HepG2 (cell line): ENCODE results near the gene KCNK2. TPM values are rescaled to one million over a fixed set of nuclear protein-coding genes. Genes with fewer than 3 reads are reported as not detected.

Experiments
- ATAC-seq: fragments of 200-7000 bp; cut with Tn5 transposase; 3 replicates; pipeline ENCODE4 v1.9.1; 2020; ENCODE audit warnings: mild to moderate bottlenecking, moderate library complexity
- BruUV-seq: library from RNA; stranded (reverse); fragments of 400-500 nt; replicated peaks from 2 replicates; lab custom pipeline; 2021; lab: Mats Ljungman, UMichigan
- CTCF ChIA-PET: fragments of 300-600 bp; formaldehyde crosslinking; extraction: SDS; loops from one replicate; lab custom pipeline; 2021; ENCODE audit warnings: low total read pairs, inconsistent platforms, low intra/inter-chr PET ratio; lab: Yijun Ruan, JAX
- POLR2A ChIA-PET: fragments of 350-600 bp; sonication (Branson Sonifier 250); formaldehyde crosslinking; loops from one replicate; lab custom pipeline; 2020; ENCODE audit warnings: antibody characterized with exemption, inconsistent platforms; lab: Yijun Ruan, JAX
- DNase-seq: peaks from one replicate; pipeline ENCODE4 v3.0.0-alpha.2; 2015; ENCODE audit warnings: low spot score
- FAIRE-seq: peaks from 3 replicates; lab custom pipeline; 2011; peaks lifted over from hg19 to GRCh38; lab: Jason Lieb, UNC
- H2AFZ ChIP-seq: one replicate; pipeline ENCODE4 v1.6.1; 2011; ENCODE audit warnings: low read length, inconsistent platforms
- H3K27ac ChIP-seq: fragments of 300-600 bp; 3 replicates; pipeline ENCODE4 v1.8.0; 2011; ENCODE audit warnings: mixed run types, mild to moderate bottlenecking, mixed read lengths, low read length, inconsistent platforms; ENCODE audit not compliant: insufficient read depth; ENCODE audit errors: extremely low read length
- H3K27me3 ChIP-seq, 2 experiments: fragments of 200-600 bp in 1 of 2; 2 replicates in 1 of 2; 3 replicates in 1 of 2; pipeline versions ENCODE4 v1.6.0 to v1.8.0; 2011; ENCODE audit warnings: low read length in 2 of 2, mild to moderate bottlenecking in 2 of 2, moderate library complexity in 2 of 2, inconsistent platforms in 1 of 2; ENCODE audit not compliant: insufficient read depth in 2 of 2, control insufficient read depth in 1 of 2
- H3K36me3 ChIP-seq, 2 experiments: fragments of 200-600 bp in 1 of 2; replicated peaks in 1 of 2; 2 replicates in 1 of 2; 3 replicates in 1 of 2; pipeline versions ENCODE4 v1.5.1 to v1.8.0; 2011; ENCODE audit warnings: low read length in 2 of 2, inconsistent platforms in 1 of 2; ENCODE audit not compliant: insufficient read depth in 2 of 2, control insufficient read depth in 1 of 2
- H3K4me1 ChIP-seq: 2 replicates; pipeline ENCODE4 v1.5.1; 2012; ENCODE audit warnings: low read length, inconsistent platforms; ENCODE audit not compliant: insufficient read depth
- H3K4me2 ChIP-seq: 2 replicates; pipeline ENCODE4 v1.6.0; 2011; ENCODE audit warnings: low read depth, low read length, inconsistent platforms
- H3K4me3 ChIP-seq, 3 experiments: fragments of 200-600 bp in 1 of 3; sonication (generic), shearing (Covaris generic) in 1 of 3; replicated peaks in 1 of 3; 2 replicates each; pipeline ENCODE4 v1.5.1; 2011 to 2016; ENCODE audit warnings: low read length in 3 of 3, inconsistent platforms in 2 of 3, low read depth in 2 of 3, mild to moderate bottlenecking in 2 of 3, control low read depth in 1 of 3, mixed read lengths in 1 of 3; ENCODE audit not compliant: insufficient read depth in 1 of 3
- H3K79me2 ChIP-seq: one replicate; pipeline ENCODE4 v1.6.1; 2011; ENCODE audit warnings: low read length, inconsistent platforms; ENCODE audit not compliant: insufficient read depth
- H3K9ac ChIP-seq: 2 replicates; pipeline ENCODE4 v1.6.0; 2011; ENCODE audit warnings: mild to moderate bottlenecking, low read depth, low read length, inconsistent platforms; ENCODE audit not compliant: insufficient read depth
- H3K9me3 ChIP-seq: 2 replicates; pipeline ENCODE4 v1.5.1; 2012; ENCODE audit warnings: mild to moderate bottlenecking, low read length
- H4K20me1 ChIP-seq: 2 replicates; pipeline ENCODE4 v1.6.0; 2011; ENCODE audit warnings: inconsistent platforms, mild to moderate bottlenecking, low read length, moderate library complexity; ENCODE audit not compliant: insufficient read depth
- CCDC6 ChIP-seq: sonication (generic); formaldehyde crosslinking; IDR thresholded peaks from 2 replicates; pipeline ENCODE4 v1.8.1; 2022; ENCODE audit warnings: mild to moderate bottlenecking, missing genetic modification reagents, moderate library complexity
- EZH2 ChIP-seq: conservative IDR thresholded peaks from 2 replicates; pipeline ENCODE4 v1.6.1; 2012; ENCODE audit warnings: mild to moderate bottlenecking, low read depth, low read length, moderate library complexity
- FOXK1 ChIP-seq: sonication (generic); formaldehyde crosslinking; IDR thresholded peaks from 2 replicates; pipeline ENCODE4 v1.4.0; 2020; ENCODE audit warnings: low read depth, missing genetic modification reagents, borderline replicate concordance
- HOXA5 ChIP-seq: sonication (generic); formaldehyde crosslinking; IDR thresholded peaks from 2 replicates; pipeline ENCODE4 v1.4.0; 2020; ENCODE audit warnings: missing genetic modification reagents
- NCOA1 ChIP-seq: sonication (generic); formaldehyde crosslinking; IDR thresholded peaks from 2 replicates; pipeline ENCODE4 v1.9.0; 2021; ENCODE audit warnings: missing genetic modification reagents
- SRY ChIP-seq: sonication (generic); formaldehyde crosslinking; IDR thresholded peaks from 2 replicates; pipeline ENCODE4 v1.8.0; 2022; ENCODE audit warnings: mild to moderate bottlenecking, missing genetic modification reagents
- TGIF2 ChIP-seq: IDR thresholded peaks from 2 replicates; pipeline ENCODE4 v1.6.1; 2016; ENCODE audit warnings: control low read depth, missing compliant biosample characterization
- THAP11 ChIP-seq: IDR thresholded peaks from 2 replicates; pipeline ENCODE4 v1.6.1; 2016; ENCODE audit warnings: missing biosample characterization, missing genetic modification reagents
- YEATS4 ChIP-seq: sonication (generic); formaldehyde crosslinking; IDR thresholded peaks from 2 replicates; pipeline ENCODE4 v1.4.0; 2020; ENCODE audit warnings: missing genetic modification reagents, borderline replicate concordance
- ZNF207 ChIP-seq: fragments of 450-650 bp; IDR thresholded peaks from 2 replicates; pipeline ENCODE4 v1.6.1; 2016; ENCODE audit warnings: antibody characterized with exemption, borderline replicate concordance
- ZNF251 ChIP-seq: sonication (generic); formaldehyde crosslinking; IDR thresholded peaks from 2 replicates; pipeline ENCODE4 v1.9.0; 2021; ENCODE audit warnings: mild to moderate bottlenecking, missing genetic modification reagents
- ZNF326 ChIP-seq: sonication (generic); formaldehyde crosslinking; IDR thresholded peaks from 2 replicates; pipeline ENCODE4 v1.4.0; 2020; ENCODE audit warnings: missing genetic modification reagents, borderline replicate concordance
- ZNF33A ChIP-seq: sonication (generic); formaldehyde crosslinking; IDR thresholded peaks from 2 replicates; pipeline ENCODE4 v1.5.1; 2020; ENCODE audit warnings: missing genetic modification reagents, mild to moderate bottlenecking, moderate library complexity, borderline replicate concordance
- ZNF790 ChIP-seq: sonication (generic); formaldehyde crosslinking; IDR thresholded peaks from 2 replicates; pipeline ENCODE4 v1.8.0; 2022; ENCODE audit warnings: missing genetic modification reagents, mild to moderate bottlenecking, borderline replicate concordance
- ZNF792 ChIP-seq: IDR thresholded peaks from 2 replicates; pipeline ENCODE4 v1.6.1; 2016
- ZXDC ChIP-seq: sonication (generic); formaldehyde crosslinking; IDR thresholded peaks from 2 replicates; pipeline ENCODE4 v1.5.0; 2020; ENCODE audit warnings: mild to moderate bottlenecking, missing genetic modification reagents
- WGBS: methylation state at CpG from one replicate; pipeline ENCODE4 v1.1.6; 2017; ENCODE audit warnings: low lambda C conversion rate; 5-methylcytosine and 5-hydroxymethylcytosine counted together
- in situ Hi-C: cut with HindIII; loops from 2 replicates; pipeline ENCODE4 v1.10.0; 2017; ENCODE audit warnings: low pct_unique_long_range_greater_than_20kb; ENCODE audit not compliant: extremely low pct_ligation_motif_present
- intact Hi-C: fragments of 100-400 bp; cut with micrococcal nuclease; formaldehyde crosslinking; loops from one replicate; pipeline ENCODE4 v1.10.0; 2022; ENCODE audit not compliant: unreplicated experiment
- polyA plus RNA-seq, 8 experiments: library from polyadenylated mRNA; depleted of rRNA in 3 of 8; stranded (reverse) in 7 of 8; unstranded in 1 of 8; fragments of >200 nt; fragmentation: Illumina TruSeq in 4 of 8; extraction: Trizol in 4 of 8; gene quantifications; 2 replicates each; pipeline versions ENCODE4 v1.2.1 to v1.2.3, GENCODE V29; 2011 to 2016; ENCODE audit warnings: low read depth in 4 of 8, missing spikeins in 1 of 8, mixed read lengths in 1 of 8; ENCODE audit not compliant: insufficient read depth in 1 of 8
- total RNA-seq, 5 experiments: library from RNA; depleted of rRNA; stranded (reverse); fragments of >200 nt; fragmentation: Illumina TruSeq; extraction: Trizol; gene quantifications; 2 replicates each; pipeline ENCODE4 v1.2.3, GENCODE V29; 2016; ENCODE audit warnings: low read depth in 1 of 5
- TF ChIP-seq, protein P1 (sequence below): IDR thresholded peaks from 2 replicates; pipeline ENCODE4 v1.6.1; 2018; ENCODE audit warnings: missing genetic modification reagents, mild to moderate bottlenecking, missing compliant biosample characterization

Gene KCNK2
- total and polyA plus RNA-seq, 2 of the 13 experiments (the other 11 are each of a cell fraction or from before 2014, with no cell fraction given): not detected

DNA sequence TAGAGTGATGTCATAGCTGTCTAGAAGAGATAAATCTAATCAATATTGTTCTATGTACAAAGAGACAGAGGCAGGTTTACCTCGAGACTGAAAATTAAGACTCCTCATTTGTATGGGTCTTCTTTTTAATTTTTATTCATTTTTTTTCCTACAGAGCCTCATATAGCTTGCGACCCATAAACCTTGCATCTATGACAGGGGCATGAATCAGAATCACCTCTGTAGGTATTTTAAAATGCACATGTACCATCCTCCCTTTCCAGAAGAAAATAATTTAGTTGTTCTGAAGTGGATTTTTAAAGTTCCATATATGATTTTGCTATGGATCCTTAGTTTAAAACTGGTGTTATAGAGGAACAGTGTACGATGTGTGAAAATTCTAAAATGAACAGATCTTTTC is 64.5 kb downstream of the KCNK2 start:
- POLR2A ChIA-PET: no interaction called here
- BruUV-seq: no TSS peak

GRCh38 chr1:215151841-215152549 is 69.5 kb downstream of the KCNK2 start:
- DNase-seq (no peak), ATAC-seq (no peak), FAIRE-seq (no peak)
- Histone ChIP-seq H3K9me3 (no peaks in the 10 kb centered on the region), H3K4me1 (no peaks in the 10 kb centered on the region), H3K79me2 (no peaks in the 10 kb centered on the region), H3K27me3 (no peaks in the 10 kb centered on the region), H3K27ac (no peak overlapping the region), H3K4me3 (no peak overlapping the region), H2AFZ (no peak overlapping the region), H3K36me3 (no peaks in the 10 kb centered on the region), H4K20me1 (no peaks in the 10 kb centered on the region), H3K4me2 (no peak overlapping the region), H3K9ac (no peak overlapping the region)
- POLR2A ChIA-PET: no interaction called here
- CTCF ChIA-PET: no interaction called here
- intact Hi-C loops: no loop called here
- WGBS: 2% methylated on average over 2 of the region's 2 CpGs
- no TSS peak for BruUV-seq
- in situ Hi-C loops: no loop called here
- TF ChIP-seq YEATS4 (CRISPR knock-in tag) (no peak), ZNF251 (CRISPR knock-in tag) (no peak), TGIF2 (CRISPR knock-in tag) (no peak), FOXK1 (CRISPR knock-in tag) (no peak), NCOA1 (no peak), ZNF33A (CRISPR knock-in tag) (no peak), ZXDC (CRISPR knock-in tag) (no peak), ZNF326 (CRISPR knock-in tag) (no peak), SRY (CRISPR knock-in tag) (no peak), EZH2 (no peak), THAP11 (no peak), ZNF790 (CRISPR knock-in tag) (no peak), ZNF792 (CRISPR knock-in tag) (no peak), ZNF207 (no peak)
- TF ChIP-seq, protein P1, sequence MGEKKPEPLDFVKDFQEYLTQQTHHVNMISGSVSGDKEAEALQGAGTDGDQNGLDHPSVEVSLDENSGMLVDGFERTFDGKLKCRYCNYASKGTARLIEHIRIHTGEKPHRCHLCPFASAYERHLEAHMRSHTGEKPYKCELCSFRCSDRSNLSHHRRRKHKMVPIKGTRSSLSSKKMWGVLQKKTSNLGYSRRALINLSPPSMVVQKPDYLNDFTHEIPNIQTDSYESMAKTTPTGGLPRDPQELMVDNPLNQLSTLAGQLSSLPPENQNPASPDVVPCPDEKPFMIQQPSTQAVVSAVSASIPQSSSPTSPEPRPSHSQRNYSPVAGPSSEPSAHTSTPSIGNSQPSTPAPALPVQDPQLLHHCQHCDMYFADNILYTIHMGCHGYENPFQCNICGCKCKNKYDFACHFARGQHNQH (CRISPR knock-in tag): no peak

More for the DNA sequence above, 64.5 kb downstream of the KCNK2 start:
- Histone ChIP-seq H3K79me2 (no peaks in the 10 kb centered on the region), H3K27me3 (no peaks in the 10 kb centered on the region), H3K27ac (no peak overlapping the region), H4K20me1 (no peaks in the 10 kb centered on the region), H3K36me3 (no peaks in the 10 kb centered on the region), H3K9ac (no peak overlapping the region), H3K4me2 (no peak overlapping the region), H3K4me1 (no peaks in the 10 kb centered on the region), H3K9me3 (peaks cover 1% of the 10 kb centered on the region), H3K4me3 (no peak overlapping the region), H2AFZ (no peak overlapping the region)
- 29% methylated on average over 3 of the region's 3 CpGs for WGBS
- intact Hi-C loops (no loop called here), in situ Hi-C loops (loop anchor here (5.0 to 10.0 kb wide), 2 partner anchors 342 to 485 kb away; no protein-coding TSS in a partner anchor)
- TF ChIP-seq CCDC6 (no peak), HOXA5 (CRISPR knock-in tag) (no peak)
- DNase-seq (no peak), ATAC-seq (no peak), FAIRE-seq (no peak)
- CTCF ChIA-PET: no interaction called here
